ENCODE measurements around the gene MAP3K7CL.

GRCh38 chr21:29205988-29206387 is 75.5 kb downstream of the MAP3K7CL start:
- TF ChIP-seq CTCF (IDR thresholded peaks at IDR 0.05), result no peak
- no peak for TF ChIP-seq POLR2A (IDR thresholded peaks at IDR 0.05)
- no peak for TF ChIP-seq POLR2AphosphoS5 (IDR thresholded peaks at IDR 0.05; ENCODE audit: insufficient read depth in 1 of 2, low read depth in 1 of 2)

Measured in vagina (tissue), 2 donors.